HepG2 (cell line): ENCODE measurements around the gene YAP1. TPM values are rescaled to one million over a fixed set of nuclear protein-coding genes. Genes with fewer than 3 reads are reported as not detected.

Experiments
- AHR ChIP-seq: IDR thresholded peaks from 2 replicates; pipeline ENCODE4 v1.6.1; 2018; ENCODE audit warnings: missing genetic modification reagents, missing compliant biosample characterization
- CEBPB ChIP-seq: IDR thresholded peaks from 2 replicates; pipeline ENCODE4 v1.6.1; 2011; ENCODE audit warnings: low read depth, low read length, improper control_type of control experiment, borderline replicate concordance
- CEBPG ChIP-seq: IDR thresholded peaks from 2 replicates; pipeline ENCODE4 v1.6.1; 2016
- CREM ChIP-seq, 2 experiments: sonication (generic) in 1 of 2; formaldehyde crosslinking in 1 of 2; IDR thresholded peaks; 2 replicates each; pipeline versions ENCODE4 v1.4.0 to v1.6.1; 2016 to 2020; ENCODE audit warnings: antibody characterized with exemption in 1 of 2, mild to moderate bottlenecking in 1 of 2, missing genetic modification reagents in 1 of 2
- FOXA1 ChIP-seq, 2 experiments: fragments of 450-650 bp in 1 of 2; sonication (generic) in 1 of 2; formaldehyde crosslinking in 1 of 2; IDR thresholded peaks; 2 replicates each; pipeline versions ENCODE4 v1.4.0 to v1.6.1; 2016 to 2020; ENCODE audit warnings: missing genetic modification reagents in 1 of 2
- HDAC6 ChIP-seq: fragments of 200-600 bp; sonication (generic); IDR thresholded peaks from 2 replicates; pipeline ENCODE4 v1.7.0; 2017; ENCODE audit warnings: mild to moderate bottlenecking, antibody characterized with exemption, low read length, low read depth
- KAT8 ChIP-seq: IDR thresholded peaks from 2 replicates; pipeline ENCODE4 v1.6.1; 2016; ENCODE audit warnings: missing genetic modification reagents, missing compliant biosample characterization
- MED13 ChIP-seq: sonication (generic); formaldehyde crosslinking; IDR thresholded peaks from 2 replicates; pipeline ENCODE4 v1.5.0; 2020; ENCODE audit warnings: missing genetic modification reagents
- PCBP1 ChIP-seq: fragments of 200-400 bp; formaldehyde crosslinking; IDR thresholded peaks from 2 replicates; pipeline ENCODE4 v1.6.1; 2017; ENCODE audit warnings: mild to moderate bottlenecking, low read depth, low read length, borderline replicate concordance
- SOX6 ChIP-seq, 2 experiments: fragments of 450-650 bp in 1 of 2; sonication (generic) in 1 of 2; formaldehyde crosslinking in 1 of 2; IDR thresholded peaks; 2 replicates each; pipeline versions ENCODE4 v1.4.0 to v1.6.1; 2017 to 2020; ENCODE audit warnings: antibody characterized with exemption in 1 of 2, mild to moderate bottlenecking in 1 of 2, missing genetic modification reagents in 1 of 2
- YEATS2 ChIP-seq: sonication (generic); formaldehyde crosslinking; IDR thresholded peaks from 2 replicates; pipeline ENCODE4 v1.4.0; 2020; ENCODE audit warnings: missing genetic modification reagents, borderline replicate concordance
- ZFYVE20 ChIP-seq: sonication (generic); formaldehyde crosslinking; IDR thresholded peaks from 2 replicates; pipeline ENCODE4 v1.8.0; 2023; ENCODE audit warnings: low read depth, mild to moderate bottlenecking, moderate library complexity, missing genetic modification reagents, borderline replicate concordance
- ZNF251 ChIP-seq: sonication (generic); formaldehyde crosslinking; IDR thresholded peaks from 2 replicates; pipeline ENCODE4 v1.9.0; 2021; ENCODE audit warnings: mild to moderate bottlenecking, missing genetic modification reagents
- ZNF30 ChIP-seq: sonication (generic); formaldehyde crosslinking; IDR thresholded peaks from 2 replicates; pipeline ENCODE4 v1.5.0; 2020; ENCODE audit warnings: mild to moderate bottlenecking, missing genetic modification reagents
- ZSCAN20 ChIP-seq: sonication (generic); formaldehyde crosslinking; IDR thresholded peaks from 2 replicates; pipeline ENCODE4 v1.4.0; 2020; ENCODE audit warnings: missing genetic modification reagents, mild to moderate bottlenecking, borderline replicate concordance
- polyA plus RNA-seq, 8 experiments: library from polyadenylated mRNA; depleted of rRNA in 3 of 8; stranded (reverse) in 7 of 8; unstranded in 1 of 8; fragments of >200 nt; fragmentation: Illumina TruSeq in 4 of 8; extraction: Trizol in 4 of 8; gene quantifications; 2 replicates each; pipeline versions ENCODE4 v1.2.1 to v1.2.3, GENCODE V29; 2011 to 2016; ENCODE audit warnings: low read depth in 4 of 8, missing spikeins in 1 of 8, mixed read lengths in 1 of 8; ENCODE audit not compliant: insufficient read depth in 1 of 8
- total RNA-seq, 5 experiments: library from RNA; depleted of rRNA; stranded (reverse); fragments of >200 nt; fragmentation: Illumina TruSeq; extraction: Trizol; gene quantifications; 2 replicates each; pipeline ENCODE4 v1.2.3, GENCODE V29; 2016; ENCODE audit warnings: low read depth in 1 of 5
- TF ChIP-seq, protein P1 (sequence below): sonication (generic); formaldehyde crosslinking; IDR thresholded peaks from 2 replicates; pipeline ENCODE4 v1.4.0; 2020; ENCODE audit warnings: missing genetic modification reagents, borderline replicate concordance
- TF ChIP-seq, protein P2 (sequence below): IDR thresholded peaks from 2 replicates; pipeline ENCODE4 v1.6.1; 2016
- TF ChIP-seq, protein P3 (sequence below): sonication (generic); formaldehyde crosslinking; IDR thresholded peaks from 2 replicates; pipeline ENCODE4 v1.4.0; 2020; ENCODE audit warnings: missing genetic modification reagents
- TF ChIP-seq, protein P4 (sequence below): sonication (generic); formaldehyde crosslinking; IDR thresholded peaks from 2 replicates; pipeline ENCODE4 v1.5.0; 2020; ENCODE audit warnings: missing genetic modification reagents, mild to moderate bottlenecking, borderline replicate concordance
- TF ChIP-seq, protein P5 (sequence below): IDR thresholded peaks from 2 replicates; pipeline ENCODE4 v1.4.0; 2020; ENCODE audit warnings: mild to moderate bottlenecking, missing genetic modification reagents

Gene YAP1
- total and polyA plus RNA-seq, 2 of the 13 experiments (the other 11 are each of a cell fraction or from before 2014, with no cell fraction given) = 59.5 to 91.0 TPM

DNA sequence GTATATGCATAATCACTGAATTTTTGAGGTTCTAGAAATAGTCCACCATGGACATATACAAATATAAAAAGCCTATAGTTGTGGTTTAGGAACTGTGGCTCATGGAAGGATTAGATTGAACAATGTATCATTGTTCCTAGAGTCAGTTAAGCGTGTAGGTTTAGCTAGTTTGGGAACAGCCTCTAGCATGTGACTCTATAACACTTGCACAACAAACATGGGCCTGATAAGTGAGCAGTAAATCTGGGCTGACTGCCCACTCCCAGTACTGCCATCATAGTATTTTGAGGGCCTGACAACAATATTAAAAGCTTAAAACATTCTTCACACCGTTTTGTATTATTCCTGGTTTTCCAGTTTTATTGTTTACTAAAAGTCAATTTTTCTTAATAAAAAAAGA, 47.0 kb downstream of the YAP1 start (continued):
- TF ChIP-seq, protein P1, sequence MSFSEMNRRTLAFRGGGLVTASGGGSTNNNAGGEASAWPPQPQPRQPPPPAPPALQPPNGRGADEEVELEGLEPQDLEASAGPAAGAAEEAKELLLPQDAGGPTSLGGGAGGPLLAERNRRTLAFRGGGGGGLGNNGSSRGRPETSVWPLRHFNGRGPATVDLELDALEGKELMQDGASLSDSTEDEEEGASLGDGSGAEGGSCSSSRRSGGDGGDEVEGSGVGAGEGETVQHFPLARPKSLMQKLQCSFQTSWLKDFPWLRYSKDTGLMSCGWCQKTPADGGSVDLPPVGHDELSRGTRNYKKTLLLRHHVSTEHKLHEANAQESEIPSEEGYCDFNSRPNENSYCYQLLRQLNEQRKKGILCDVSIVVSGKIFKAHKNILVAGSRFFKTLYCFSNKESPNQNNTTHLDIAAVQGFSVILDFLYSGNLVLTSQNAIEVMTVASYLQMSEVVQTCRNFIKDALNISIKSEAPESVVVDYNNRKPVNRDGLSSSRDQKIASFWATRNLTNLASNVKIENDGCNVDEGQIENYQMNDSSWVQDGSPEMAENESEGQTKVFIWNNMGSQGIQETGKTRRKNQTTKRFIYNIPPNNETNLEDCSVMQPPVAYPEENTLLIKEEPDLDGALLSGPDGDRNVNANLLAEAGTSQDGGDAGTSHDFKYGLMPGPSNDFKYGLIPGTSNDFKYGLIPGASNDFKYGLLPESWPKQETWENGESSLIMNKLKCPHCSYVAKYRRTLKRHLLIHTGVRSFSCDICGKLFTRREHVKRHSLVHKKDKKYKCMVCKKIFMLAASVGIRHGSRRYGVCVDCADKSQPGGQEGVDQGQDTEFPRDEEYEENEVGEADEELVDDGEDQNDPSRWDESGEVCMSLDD (CRISPR knock-in tag) = no peak
- TF ChIP-seq HDAC6 = no peak
- no peak for TF ChIP-seq PCBP1
- no peak for TF ChIP-seq AHR (CRISPR knock-in tag)
- TF ChIP-seq CEBPB = peak; percentile 58; the same call in 1 of the 2 replicates
- TF ChIP-seq CREM (IDR thresholded peaks at IDR 0.05) = no peak
- no peak for TF ChIP-seq CREM (CRISPR knock-in tag; IDR thresholded peaks at IDR 0.05)
- TF ChIP-seq, protein P2, sequence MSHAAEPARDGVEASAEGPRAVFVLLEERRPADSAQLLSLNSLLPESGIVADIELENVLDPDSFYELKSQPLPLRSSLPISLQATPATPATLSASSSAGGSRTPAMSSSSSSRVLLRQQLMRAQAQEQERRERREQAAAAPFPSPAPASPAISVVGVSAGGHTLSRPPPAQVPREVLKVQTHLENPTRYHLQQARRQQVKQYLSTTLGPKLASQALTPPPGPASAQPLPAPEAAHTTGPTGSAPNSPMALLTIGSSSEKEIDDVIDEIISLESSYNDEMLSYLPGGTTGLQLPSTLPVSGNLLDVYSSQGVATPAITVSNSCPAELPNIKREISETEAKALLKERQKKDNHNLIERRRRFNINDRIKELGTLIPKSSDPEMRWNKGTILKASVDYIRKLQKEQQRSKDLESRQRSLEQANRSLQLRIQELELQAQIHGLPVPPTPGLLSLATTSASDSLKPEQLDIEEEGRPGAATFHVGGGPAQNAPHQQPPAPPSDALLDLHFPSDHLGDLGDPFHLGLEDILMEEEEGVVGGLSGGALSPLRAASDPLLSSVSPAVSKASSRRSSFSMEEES (CRISPR knock-in tag) = peak; percentile 91
- no peak for TF ChIP-seq FOXA1 (IDR thresholded peaks at IDR 0.05)
- TF ChIP-seq FOXA1 (CRISPR knock-in tag; IDR thresholded peaks at IDR 0.05) = 0 out of 2 replicates have a peak, but pooled peaks have one; percentile 4
- TF ChIP-seq ZNF30 (CRISPR knock-in tag) = no peak
- TF ChIP-seq, protein P3, sequence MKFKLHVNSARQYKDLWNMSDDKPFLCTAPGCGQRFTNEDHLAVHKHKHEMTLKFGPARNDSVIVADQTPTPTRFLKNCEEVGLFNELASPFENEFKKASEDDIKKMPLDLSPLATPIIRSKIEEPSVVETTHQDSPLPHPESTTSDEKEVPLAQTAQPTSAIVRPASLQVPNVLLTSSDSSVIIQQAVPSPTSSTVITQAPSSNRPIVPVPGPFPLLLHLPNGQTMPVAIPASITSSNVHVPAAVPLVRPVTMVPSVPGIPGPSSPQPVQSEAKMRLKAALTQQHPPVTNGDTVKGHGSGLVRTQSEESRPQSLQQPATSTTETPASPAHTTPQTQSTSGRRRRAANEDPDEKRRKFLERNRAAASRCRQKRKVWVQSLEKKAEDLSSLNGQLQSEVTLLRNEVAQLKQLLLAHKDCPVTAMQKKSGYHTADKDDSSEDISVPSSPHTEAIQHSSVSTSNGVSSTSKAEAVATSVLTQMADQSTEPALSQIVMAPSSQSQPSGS = no peak
- TF ChIP-seq KAT8 (CRISPR knock-in tag) = 0 out of 2 replicates have a peak, but pooled peaks have one; percentile 16
- TF ChIP-seq ZNF251 (CRISPR knock-in tag) = no peak
- TF ChIP-seq, protein P4, sequence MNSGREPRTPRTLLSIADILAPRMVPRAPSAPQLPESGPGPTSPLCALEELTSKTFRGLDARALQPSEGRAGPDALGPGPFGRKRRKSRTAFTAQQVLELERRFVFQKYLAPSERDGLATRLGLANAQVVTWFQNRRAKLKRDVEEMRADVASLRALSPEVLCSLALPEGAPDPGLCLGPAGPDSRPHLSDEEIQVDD (CRISPR knock-in tag) = no peak
- TF ChIP-seq MED13 (CRISPR knock-in tag) = no peak
- TF ChIP-seq ZSCAN20 = no peak
- no peak for TF ChIP-seq SOX6 (IDR thresholded peaks at IDR 0.05)
- peak; percentile 15; the same call in 1 of the 2 replicates for TF ChIP-seq SOX6 (CRISPR knock-in tag; IDR thresholded peaks at IDR 0.05)
- TF ChIP-seq, protein P5, sequence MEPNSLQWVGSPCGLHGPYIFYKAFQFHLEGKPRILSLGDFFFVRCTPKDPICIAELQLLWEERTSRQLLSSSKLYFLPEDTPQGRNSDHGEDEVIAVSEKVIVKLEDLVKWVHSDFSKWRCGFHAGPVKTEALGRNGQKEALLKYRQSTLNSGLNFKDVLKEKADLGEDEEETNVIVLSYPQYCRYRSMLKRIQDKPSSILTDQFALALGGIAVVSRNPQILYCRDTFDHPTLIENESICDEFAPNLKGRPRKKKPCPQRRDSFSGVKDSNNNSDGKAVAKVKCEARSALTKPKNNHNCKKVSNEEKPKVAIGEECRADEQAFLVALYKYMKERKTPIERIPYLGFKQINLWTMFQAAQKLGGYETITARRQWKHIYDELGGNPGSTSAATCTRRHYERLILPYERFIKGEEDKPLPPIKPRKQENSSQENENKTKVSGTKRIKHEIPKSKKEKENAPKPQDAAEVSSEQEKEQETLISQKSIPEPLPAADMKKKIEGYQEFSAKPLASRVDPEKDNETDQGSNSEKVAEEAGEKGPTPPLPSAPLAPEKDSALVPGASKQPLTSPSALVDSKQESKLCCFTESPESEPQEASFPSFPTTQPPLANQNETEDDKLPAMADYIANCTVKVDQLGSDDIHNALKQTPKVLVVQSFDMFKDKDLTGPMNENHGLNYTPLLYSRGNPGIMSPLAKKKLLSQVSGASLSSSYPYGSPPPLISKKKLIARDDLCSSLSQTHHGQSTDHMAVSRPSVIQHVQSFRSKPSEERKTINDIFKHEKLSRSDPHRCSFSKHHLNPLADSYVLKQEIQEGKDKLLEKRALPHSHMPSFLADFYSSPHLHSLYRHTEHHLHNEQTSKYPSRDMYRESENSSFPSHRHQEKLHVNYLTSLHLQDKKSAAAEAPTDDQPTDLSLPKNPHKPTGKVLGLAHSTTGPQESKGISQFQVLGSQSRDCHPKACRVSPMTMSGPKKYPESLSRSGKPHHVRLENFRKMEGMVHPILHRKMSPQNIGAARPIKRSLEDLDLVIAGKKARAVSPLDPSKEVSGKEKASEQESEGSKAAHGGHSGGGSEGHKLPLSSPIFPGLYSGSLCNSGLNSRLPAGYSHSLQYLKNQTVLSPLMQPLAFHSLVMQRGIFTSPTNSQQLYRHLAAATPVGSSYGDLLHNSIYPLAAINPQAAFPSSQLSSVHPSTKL (CRISPR knock-in tag) = peak; percentile 58; the same call in 1 of the 2 replicates
- TF ChIP-seq CEBPG (CRISPR knock-in tag) = peak; percentile 34; the same call in 1 of the 2 replicates
- no peak for TF ChIP-seq YEATS2 (CRISPR knock-in tag)
- TF ChIP-seq ZFYVE20 (CRISPR knock-in tag) = no peak
